ENCODE results near the gene NMUR2. TPM values are rescaled to one million over a fixed set of nuclear protein-coding genes. Genes with fewer than 3 reads are reported as not detected.

NMUR2 gene
- polyA plus RNA-seq, 10 donors: 0.20 to 1.6 (median 0.54) TPM

GRCh38 chr5:152372875-152373274, 32.2 kb downstream of the NMUR2 start:
- DNase-seq: no peak

- no peak for DNase-seq
Observed at GRCh38 chr5:152369298-152369697, 35.8 kb downstream of the NMUR2 start.

GRCh38 chr5:152367554-152367953, 37.5 kb downstream of the NMUR2 start:
- DNase-seq: no peak

DNA sequence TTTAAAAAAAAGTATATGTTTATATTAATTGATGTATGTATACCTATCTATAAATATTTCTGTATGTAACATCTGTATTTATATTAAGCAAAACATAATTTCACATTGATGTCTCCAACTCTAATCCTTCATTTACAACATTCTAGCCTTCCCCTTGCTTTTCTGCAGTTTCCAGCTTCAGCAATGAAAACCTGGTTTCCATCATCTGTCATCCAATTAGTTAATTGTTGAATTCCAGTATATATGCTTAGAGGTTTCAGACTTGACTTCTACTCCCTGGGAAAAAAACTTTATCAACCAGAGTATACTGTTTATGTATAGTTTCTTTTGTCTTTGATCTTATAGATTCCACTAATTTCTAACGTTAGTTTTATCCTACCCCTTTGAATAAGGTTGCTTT, 38.4 kb downstream of the NMUR2 start:
- no peak for DNase-seq

DNA sequence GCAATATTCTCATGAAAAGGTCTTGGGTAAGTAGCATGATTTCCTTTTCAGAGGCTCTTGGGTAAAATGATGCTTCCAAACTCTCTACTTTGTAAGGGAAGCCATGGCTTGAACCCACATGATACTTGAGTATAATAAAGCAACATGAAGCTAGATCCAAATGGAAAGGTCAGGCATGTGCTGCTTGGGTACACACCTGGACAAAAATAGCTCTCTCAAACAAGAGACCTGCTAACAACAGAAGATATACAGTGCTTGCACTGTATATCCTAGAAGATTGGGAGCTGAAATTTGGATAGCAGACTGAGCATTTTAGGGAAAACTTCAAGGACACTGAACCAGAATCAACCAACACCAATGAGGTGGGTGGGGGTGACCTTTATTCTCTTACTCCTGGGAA, 40.2 kb downstream of the NMUR2 start:
- DNase-seq: no peak

- DNase-seq: no peak
Observed at GRCh38 chr5:152364172-152364571, 40.9 kb downstream of the NMUR2 start.

GRCh38 chr5:152358861-152359568, 46.1 kb downstream of the NMUR2 start:
- DNase-seq: peak in 1 of 3 donors; percentile 59

GRCh38 chr5:152356506-152356905, 48.6 kb downstream of the NMUR2 start:
- no peak for DNase-seq

GRCh38 chr5:152355061-152355460, 50.0 kb downstream of the NMUR2 start:
- peak in 1 of 3 donors; percentile 48 for DNase-seq

DNA sequence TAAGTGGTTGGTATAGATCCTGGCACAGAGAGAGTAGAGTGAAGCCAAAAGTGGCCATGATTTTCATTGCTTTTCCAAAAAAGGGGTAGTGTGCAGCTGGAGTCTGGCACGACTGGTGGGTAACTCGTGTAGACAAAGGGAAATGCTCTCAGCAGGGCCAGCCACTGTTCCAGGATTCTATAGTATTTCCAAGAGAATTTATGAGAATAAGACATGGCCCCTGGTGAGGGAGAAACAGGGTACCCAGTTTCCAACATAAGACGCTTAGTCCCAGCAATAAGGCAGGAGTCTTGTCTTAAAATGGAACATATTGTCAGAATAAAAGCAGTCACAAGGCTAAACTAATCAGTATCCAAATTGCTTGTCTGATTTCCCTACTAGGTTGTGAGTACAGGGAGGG, 52.1 kb downstream of the NMUR2 start:
- DNase-seq: no peak

GRCh38 chr5:152349683-152350526, 55.2 kb downstream of the NMUR2 start:
- DNase-seq: peak in 1 of 3 donors; percentile 43
